H9 (cell line): Measurements from ENCODE around the gene CHCHD6. TPM values are rescaled to one million over a fixed set of nuclear protein-coding genes. Genes with fewer than 3 reads are reported as not detected.

Experiments
- DNase-seq: peaks from one replicate; pipeline ENCODE4 v3.0.0-alpha.2; 2017
- H2AFZ ChIP-seq: one replicate; pipeline ENCODE4 v1.6.1; 2013; ENCODE audit warnings: mild to moderate bottlenecking, low read length, control low read depth, moderate library complexity
- H2AK5ac ChIP-seq: 2 replicates; pipeline ENCODE4 v1.6.1; 2013; ENCODE audit warnings: low read length, control low read depth, mixed read lengths; ENCODE audit not compliant: insufficient read length
- H2BK120ac ChIP-seq: one replicate; pipeline ENCODE4 v1.6.1; 2013; ENCODE audit warnings: low read depth, mild to moderate bottlenecking, low read length, control low read depth, inconsistent platforms; ENCODE audit not compliant: poor library complexity, severe bottlenecking
- H2BK12ac ChIP-seq: 2 replicates; pipeline ENCODE4 v1.6.1; 2013; ENCODE audit warnings: low read length, control low read depth, mixed read lengths, low read depth; ENCODE audit not compliant: insufficient read length
- H2BK15ac ChIP-seq: 2 replicates; pipeline ENCODE4 v1.6.1; 2013; ENCODE audit warnings: low read depth, low read length, control low read depth
- H2BK20ac ChIP-seq: one replicate; pipeline ENCODE4 v1.6.1; 2013; ENCODE audit warnings: low read depth, mild to moderate bottlenecking, low read length, control low read depth, inconsistent platforms; ENCODE audit not compliant: poor library complexity, severe bottlenecking
- H2BK5ac ChIP-seq: 2 replicates; pipeline ENCODE4 v1.6.1; 2013; ENCODE audit warnings: low read length, control low read depth, mixed read lengths; ENCODE audit not compliant: insufficient read length
- H3K14ac ChIP-seq: 2 replicates; pipeline ENCODE4 v1.6.1; 2013; ENCODE audit warnings: low read length, control low read depth; ENCODE audit not compliant: insufficient read depth
- H3K18ac ChIP-seq: 2 replicates; pipeline ENCODE4 v1.6.1; 2013; ENCODE audit warnings: low read depth, mild to moderate bottlenecking, mixed read lengths, low read length, control low read depth; ENCODE audit not compliant: insufficient read length
- H3K23ac ChIP-seq: 2 replicates; pipeline ENCODE4 v1.6.1; 2013; ENCODE audit warnings: low read length, control low read depth, mixed read lengths, low read depth; ENCODE audit not compliant: insufficient read length
- H3K23me2 ChIP-seq: 2 replicates; pipeline ENCODE4 v1.6.1; 2013; ENCODE audit warnings: low read depth, mild to moderate bottlenecking, mixed read lengths, low read length, control low read depth; ENCODE audit not compliant: insufficient read length, poor library complexity, severe bottlenecking
- H3K27ac ChIP-seq: 2 replicates; pipeline ENCODE4 v1.5.1; 2013; ENCODE audit warnings: low read length, control low read depth, mixed read lengths, low read depth; ENCODE audit not compliant: insufficient read length
- H3K27me3 ChIP-seq: 2 replicates; pipeline ENCODE4 v1.6.1; 2013; ENCODE audit warnings: low read length, control low read depth, inconsistent platforms; ENCODE audit not compliant: insufficient read depth
- H3K4ac ChIP-seq: 2 replicates; pipeline ENCODE4 v1.6.1; 2013; ENCODE audit warnings: low read depth, mild to moderate bottlenecking, control low read depth, inconsistent platforms, low read length, moderate library complexity
- H3K4me1 ChIP-seq: 2 replicates; pipeline ENCODE4 v1.6.1; 2013; ENCODE audit warnings: low read length, control low read depth, inconsistent platforms; ENCODE audit not compliant: insufficient read depth
- H3K4me2 ChIP-seq: 2 replicates; pipeline ENCODE4 v1.6.1; 2013; ENCODE audit warnings: low read length, control low read depth, mixed read lengths; ENCODE audit not compliant: insufficient read length, insufficient read depth
- H3K56ac ChIP-seq: 2 replicates; pipeline ENCODE4 v1.6.1; 2013; ENCODE audit warnings: low read depth, mild to moderate bottlenecking, mixed read lengths, low read length, control low read depth; ENCODE audit not compliant: insufficient read length
- H3K79me1 ChIP-seq: 2 replicates; pipeline ENCODE4 v1.6.1; 2013; ENCODE audit warnings: low read depth, mild to moderate bottlenecking, moderate library complexity, low read length, control low read depth, inconsistent platforms; ENCODE audit not compliant: insufficient read depth, poor library complexity, severe bottlenecking
- H3K79me2 ChIP-seq: 2 replicates; pipeline ENCODE4 v1.6.1; 2013; ENCODE audit warnings: low read length, control low read depth, inconsistent platforms; ENCODE audit not compliant: insufficient read depth
- H3K9ac ChIP-seq: 2 replicates; pipeline ENCODE4 v1.6.1; 2013; ENCODE audit warnings: low read length, control low read depth, mixed read lengths; ENCODE audit not compliant: insufficient read length; ENCODE audit errors: extremely low read depth
- H3K9me3 ChIP-seq: one replicate; pipeline ENCODE4 v1.6.1; 2013; ENCODE audit warnings: low read depth, low read length, inconsistent platforms; ENCODE audit not compliant: control insufficient read depth
- H3T11ph ChIP-seq: one replicate; pipeline ENCODE4 v1.6.1; 2013; ENCODE audit warnings: mild to moderate bottlenecking, low read length, control low read depth, inconsistent platforms
- H4K20me1 ChIP-seq: one replicate; pipeline ENCODE4 v1.6.1; 2013; ENCODE audit not compliant: control insufficient read depth, insufficient read length, insufficient read depth
- H4K5ac ChIP-seq: 2 replicates; pipeline ENCODE4 v1.6.1; 2013; ENCODE audit warnings: low read depth, mild to moderate bottlenecking, mixed read lengths, low read length, control low read depth; ENCODE audit not compliant: insufficient read length
- H4K8ac ChIP-seq: replicated peaks from 2 replicates; pipeline ENCODE4 v1.6.1; 2013; ENCODE audit warnings: low read length, control low read depth, mixed read lengths, low read depth; ENCODE audit not compliant: insufficient read length
- H4K91ac ChIP-seq: 2 replicates; pipeline ENCODE4 v1.6.1; 2013; ENCODE audit warnings: low read depth, mild to moderate bottlenecking, moderate library complexity, mixed read lengths, low read length, control low read depth; ENCODE audit not compliant: insufficient read length
- H3K27ac Mint-ChIP-seq, 3 experiments: 2 replicates in 2 of 3; 3 replicates in 1 of 3; pipeline ENCODE4 v1.8.0; 2020 to 2021; ENCODE audit warnings: mixed read lengths in 3 of 3, mild to moderate bottlenecking in 1 of 3, moderate library complexity in 1 of 3
- H3K27me3 Mint-ChIP-seq: 2 replicates; pipeline ENCODE4 v1.8.0; 2021; ENCODE audit warnings: low read depth, mild to moderate bottlenecking, moderate library complexity, mixed read lengths
- H3K36me3 Mint-ChIP-seq, 3 experiments: 2 replicates in 2 of 3; 3 replicates in 1 of 3; pipeline ENCODE4 v1.8.0; 2020 to 2021; ENCODE audit warnings: low read depth in 3 of 3, mixed read lengths in 3 of 3; ENCODE audit not compliant: insufficient read depth in 1 of 3
- H3K4me1 Mint-ChIP-seq, 2 experiments: 2 replicates each; pipeline ENCODE4 v1.8.0; 2020; ENCODE audit warnings: mixed read lengths in 2 of 2
- H3K4me3 Mint-ChIP-seq, 2 experiments: 2 replicates in 1 of 2; 3 replicates in 1 of 2; pipeline ENCODE4 v1.8.0; 2020 to 2021; ENCODE audit warnings: mild to moderate bottlenecking in 2 of 2, mixed read lengths in 2 of 2, moderate library complexity in 1 of 2
- H3K9me3 Mint-ChIP-seq, 2 experiments: 2 replicates in 1 of 2; 3 replicates in 1 of 2; pipeline ENCODE4 v1.8.0; 2020; ENCODE audit warnings: mild to moderate bottlenecking in 2 of 2, mixed read lengths in 2 of 2, moderate library complexity in 1 of 2
- CTCF ChIP-seq: fragments of 200-600 bp; sonication (generic); conservative IDR thresholded peaks from 3 replicates; pipeline ENCODE4 v1.8.0; 2021; ENCODE audit warnings: antibody characterized with exemption, mild to moderate bottlenecking
- WGBS: extraction: QIAGEN DNeasy Blood & Tissue Kit; methylation state at CpG from one replicate; pipeline ENCODE4 v1.1.7; 2013; ENCODE audit warnings: missing lambda C conversion rate, low lambda C conversion rate, mixed read lengths; ENCODE audit not compliant: insufficient read length; ENCODE audit errors: extremely low coverage; 5-methylcytosine and 5-hydroxymethylcytosine counted together
- total RNA-seq: library from RNA; stranded (reverse); gene quantifications from 2 replicates; pipeline ENCODE4 v1.2.1, GENCODE V29; 2021

CHCHD6 gene
- total RNA-seq, 1 experiment from 2014 or later: 34.2 TPM

GRCh38 chr3:126957776-126958637 lies 254.0 kb downstream of the CHCHD6 start:
- H3T11ph ChIP-seq: no peak overlapping the region
- H4K8ac ChIP-seq: no peak overlapping the region
- H3K23ac ChIP-seq: no peak overlapping the region
- peak overlapping the region in 2 of 3 experiments; percentile 82 to 96; a peak in 4 of 7 replicates for H3K27ac Mint-ChIP-seq
- H3K4me1 Mint-ChIP-seq: peaks cover 22 to 23% of the 10 kb centered on the region in 2 experiments
- H4K5ac ChIP-seq: no peak overlapping the region
- H2BK12ac ChIP-seq: no peak overlapping the region
- H2BK15ac ChIP-seq: no peak overlapping the region
- no peaks in the 10 kb centered on the region for H3K27me3 ChIP-seq
- H3K14ac ChIP-seq: no peak overlapping the region; the same call in 1 of the 2 replicates
- no peak overlapping the region for H3K56ac ChIP-seq
- H2BK120ac ChIP-seq: no peak overlapping the region
- H3K27ac ChIP-seq: no peak overlapping the region
- no peak overlapping the region for H3K4me2 ChIP-seq
- no peak overlapping the region for H2BK5ac ChIP-seq
- H3K79me1 ChIP-seq: no peaks in the 10 kb centered on the region
- no peak overlapping the region for H4K91ac ChIP-seq
- no peak overlapping the region for H3K9ac ChIP-seq
- H3K4ac ChIP-seq: no peak overlapping the region
- no peak overlapping the region for H2AFZ ChIP-seq
- WGBS: no CpG with 5 or more reads among the region's 14 CpGs
- no peaks in the 10 kb centered on the region for H3K79me2 ChIP-seq
- no peaks in the 10 kb centered on the region for H4K20me1 ChIP-seq
- no peak overlapping the region for H2BK20ac ChIP-seq
- no peaks in the 10 kb centered on the region for H3K23me2 ChIP-seq
- H3K4me3 Mint-ChIP-seq: no peak overlapping the region
- no peaks in the 10 kb centered on the region for H3K9me3 ChIP-seq
- no peaks in the 10 kb centered on the region for H3K27me3 Mint-ChIP-seq
- no peak overlapping the region for H2AK5ac ChIP-seq
- TF ChIP-seq CTCF: no peak
- no peak for DNase-seq
- H3K18ac ChIP-seq: no peak overlapping the region
- H3K4me1 ChIP-seq: no peaks in the 10 kb centered on the region
- H3K9me3 Mint-ChIP-seq: no peaks in the 10 kb centered on the region
- no peaks in the 10 kb centered on the region; a peak in 1 of 7 replicates for H3K36me3 Mint-ChIP-seq
